Amygdala (tissue), 56 donors: ENCODE results near the gene CDH13.

Source experiments
- DNase-seq, 56 donors: peaks; one replicate each; lab custom pipeline; 2025; lab: John Stamatoyannopoulos, UW

CDH13 gene

GRCh38 chr16:83306961-83307593 lies 680.3 kb downstream of the CDH13 start:
- DNase-seq, result no peak

GRCh38 chr16:83307594-83307992 lies 680.8 kb downstream of the CDH13 start:
- no peak for DNase-seq

GRCh38 chr16:83308414-83308813 lies 681.6 kb downstream of the CDH13 start:
- no peak for DNase-seq

- no peak for DNase-seq
Observed at GRCh38 chr16:83310816-83311215, 684.0 kb downstream of the CDH13 start.

- peak in 3 of 56 donors; percentile 1 to 16 (median 6) for DNase-seq
Observed at GRCh38 chr16:83312015-83312717, 685.4 kb downstream of the CDH13 start.

- DNase-seq, result no peak
Observed at GRCh38 chr16:83312718-83313245, 686.0 kb downstream of the CDH13 start.

GRCh38 chr16:83315271-83315670 lies 688.5 kb downstream of the CDH13 start:
- DNase-seq, result no peak

- DNase-seq, result peak in 1 of 56 donors; percentile 11
Observed at GRCh38 chr16:83316458-83316857, 689.7 kb downstream of the CDH13 start.

- DNase-seq, result no peak
Observed at GRCh38 chr16:83318390-83318789, 691.6 kb downstream of the CDH13 start.

GRCh38 chr16:83328936-83329335 lies 702.2 kb downstream of the CDH13 start:
- DNase-seq, result no peak

GRCh38 chr16:83329441-83329840 lies 702.7 kb downstream of the CDH13 start:
- DNase-seq, result no peak

GRCh38 chr16:83330251-83330650 lies 703.5 kb downstream of the CDH13 start:
- DNase-seq, result no peak

GRCh38 chr16:83335076-83335475 lies 708.3 kb downstream of the CDH13 start:
- DNase-seq, result no peak

- DNase-seq, result no peak
Observed at GRCh38 chr16:83336603-83337002, 709.8 kb downstream of the CDH13 start.

GRCh38 chr16:83338138-83338537 lies 711.4 kb downstream of the CDH13 start:
- no peak for DNase-seq

GRCh38 chr16:83338941-83339340 lies 712.2 kb downstream of the CDH13 start:
- DNase-seq, result no peak

GRCh38 chr16:83343935-83344366 lies 717.2 kb downstream of the CDH13 start:
- DNase-seq, result no peak

GRCh38 chr16:83345846-83346640 lies 719.3 kb downstream of the CDH13 start:
- peak in 5 of 56 donors; percentile 1 to 14 (median 5) for DNase-seq

GRCh38 chr16:83348991-83349390 lies 722.2 kb downstream of the CDH13 start:
- DNase-seq, result no peak

- no peak for DNase-seq
Observed at GRCh38 chr16:83350481-83350880, 723.7 kb downstream of the CDH13 start.

- no peak for DNase-seq
Observed at GRCh38 chr16:83351846-83352245, 725.1 kb downstream of the CDH13 start.
